Pancreas (tissue), 10 donors: ENCODE measurements around the gene MORF4L2. TPM values are rescaled to one million over a fixed set of nuclear protein-coding genes. Genes with fewer than 3 reads are reported as not detected.

ENCODE experiments used
- ATAC-seq, 4 donors: fragments of 200-7000 bp; cut with Tn5 transposase; one replicate each; pipeline versions ENCODE4 v1.8.0 to v1.9.1; 2020; ENCODE audit warnings: mild to moderate bottlenecking in 4 of 4, moderate library complexity in 4 of 4
- DNase-seq, 6 donors: peaks; one replicate each; pipeline ENCODE4 v3.0.0-alpha.2; 2020
- FAIRE-seq: peaks from 2 replicates; lab custom pipeline; 2012; peaks lifted over from hg19 to GRCh38; lab: Jason Lieb, UNC
- H3K27ac ChIP-seq, 4 donors: fragments of 200-600 bp; sonication (generic); 1 replicate in 3 of 4; 2 replicates in 1 of 4; pipeline versions ENCODE4 v1.5.0 to v1.8.0; 2020
- H3K27me3 ChIP-seq, 4 donors: fragments of 200-600 bp; one replicate each; pipeline ENCODE4 v1.8.0; 2021
- H3K36me3 ChIP-seq, 3 donors: fragments of 200-600 bp; sonication (generic) in 1 of 3; one replicate each; pipeline versions ENCODE4 v1.5.0 to v1.8.0; 2020 to 2021
- H3K4me1 ChIP-seq, 3 donors: fragments of 200-600 bp; one replicate each; pipeline ENCODE4 v1.8.0; 2021
- H3K4me3 ChIP-seq, 4 donors: fragments of 200-600 bp; sonication (generic) in 2 of 4; one replicate each; pipeline versions ENCODE4 v1.5.0 to v1.8.0; 2020 to 2021
- H3K9me3 ChIP-seq, 4 donors: fragments of 200-600 bp; one replicate each; pipeline ENCODE4 v1.8.0; 2021
- WGBS, 2 donors: extraction: QIAGEN DNeasy Blood & Tissue Kit; methylation state at CpG; one replicate each; pipeline ENCODE4 v1.1.7; 2013; 5-methylcytosine and 5-hydroxymethylcytosine counted together
- intact Hi-C, 3 donors: fragments of 100-400 bp; cut with DNase I; formaldehyde crosslinking; loops; one replicate each; pipeline versions ENCODE4 v1.11.1 to v1.14.2; 2022
- polyA plus RNA-seq, 2 donors: library from polyadenylated mRNA; stranded (reverse); fragments of 200-250 nt; gene quantifications; one replicate each; pipeline ENCODE4 v1.2.3, GENCODE V29; 2013
- total RNA-seq, 6 donors: library from RNA; stranded (reverse); fragmentation: NEBNext Ultra II Directional in 4 of 6; extraction: Animal tissue kit (Norgen Biotek cat#: 25700) in 4 of 6; gene quantifications; one replicate each; pipeline versions ENCODE4 v1.2.1 to v1.2.4, GENCODE V29; 2021 to 2023
- TF ChIP-seq, protein P1 (sequence below), 4 donors: fragments of 200-600 bp; sonication (generic) in 3 of 4; IDR thresholded peaks; one replicate each; pipeline versions ENCODE4 v1.5.0 to v1.8.0; 2021; ENCODE audit warnings: antibody characterized with exemption in 4 of 4
- donor health status: healthy with polysubstance abuse.
- donor health status: DM: no; HTN: no; CAD: no; lungs with moderate emphysema.
- donor health status: DM: no; HTN: no; CAD: no.
- donor health status: control.
- donor health status: control.
- donor health status: Bipolar disorder and iron deficiency.
- donor health status: DM: yes; HTN: yes; CAD: no.
- donor health status: DM: no; HTN: no; CAD: no.
- donor health status: DM: no; HTN: no; CAD: no.
- donor health status: DM: yes; HTN: yes; CAD: no.

MORF4L2 gene
- total and polyA plus RNA-seq, 8 donors = 83.2 to 191 (median 125) TPM

DNA sequence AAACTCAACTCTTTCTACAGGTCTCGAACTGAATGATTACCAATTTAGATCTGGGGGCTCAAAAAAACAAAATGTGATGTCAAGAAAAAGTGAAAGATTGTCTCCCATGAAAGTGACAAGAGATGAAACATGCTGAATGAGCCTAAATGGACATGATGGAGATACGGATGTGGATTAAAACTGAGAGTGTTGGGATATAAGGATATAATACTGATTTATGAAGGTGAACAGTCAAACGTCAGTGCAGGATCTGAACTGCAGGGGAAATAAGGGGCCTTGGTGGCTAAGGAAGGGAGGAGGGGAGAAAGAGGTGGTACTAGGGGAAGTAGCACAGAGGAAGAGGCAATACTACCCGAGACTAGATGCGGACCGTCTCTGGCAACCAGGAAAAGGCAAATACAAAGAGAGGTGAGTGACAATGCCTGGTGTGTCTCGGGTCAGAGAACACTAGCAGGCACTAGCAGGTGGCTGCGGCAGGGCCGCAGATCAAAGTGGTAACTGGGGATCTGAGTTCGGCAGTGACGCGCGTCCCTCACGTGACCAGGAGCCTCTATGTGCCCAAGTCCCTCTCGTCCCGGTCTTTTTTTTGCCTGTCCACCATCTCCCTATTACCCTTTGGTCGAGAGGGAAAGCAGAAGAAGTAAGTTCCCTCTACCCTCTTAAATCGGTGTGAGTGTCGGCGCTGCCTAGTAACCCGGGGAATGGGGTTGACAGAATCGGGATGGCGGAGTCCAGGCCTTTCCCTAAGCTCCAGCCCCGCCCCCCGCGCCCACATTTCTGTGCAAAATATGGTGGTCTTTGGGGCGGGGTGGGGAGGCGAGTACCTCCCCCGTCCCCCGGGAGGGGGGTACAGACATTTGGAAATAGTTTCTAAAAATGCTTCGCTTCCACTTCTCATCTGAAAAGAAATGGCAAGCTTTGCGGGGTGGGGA is 57.8 kb downstream of the MORF4L2 start, which contains the start of gene TCEAL1:
TSS of gene TCEAL1 (plus strand) at position 590 of the 932 bp plus-strand sequence. CDS start 942 bp downstream, outside the sequence.
- TF ChIP-seq, protein P1, sequence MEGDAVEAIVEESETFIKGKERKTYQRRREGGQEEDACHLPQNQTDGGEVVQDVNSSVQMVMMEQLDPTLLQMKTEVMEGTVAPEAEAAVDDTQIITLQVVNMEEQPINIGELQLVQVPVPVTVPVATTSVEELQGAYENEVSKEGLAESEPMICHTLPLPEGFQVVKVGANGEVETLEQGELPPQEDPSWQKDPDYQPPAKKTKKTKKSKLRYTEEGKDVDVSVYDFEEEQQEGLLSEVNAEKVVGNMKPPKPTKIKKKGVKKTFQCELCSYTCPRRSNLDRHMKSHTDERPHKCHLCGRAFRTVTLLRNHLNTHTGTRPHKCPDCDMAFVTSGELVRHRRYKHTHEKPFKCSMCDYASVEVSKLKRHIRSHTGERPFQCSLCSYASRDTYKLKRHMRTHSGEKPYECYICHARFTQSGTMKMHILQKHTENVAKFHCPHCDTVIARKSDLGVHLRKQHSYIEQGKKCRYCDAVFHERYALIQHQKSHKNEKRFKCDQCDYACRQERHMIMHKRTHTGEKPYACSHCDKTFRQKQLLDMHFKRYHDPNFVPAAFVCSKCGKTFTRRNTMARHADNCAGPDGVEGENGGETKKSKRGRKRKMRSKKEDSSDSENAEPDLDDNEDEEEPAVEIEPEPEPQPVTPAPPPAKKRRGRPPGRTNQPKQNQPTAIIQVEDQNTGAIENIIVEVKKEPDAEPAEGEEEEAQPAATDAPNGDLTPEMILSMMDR (IDR thresholded peaks at IDR 0.05) = no peak
- intact Hi-C loops = no loop called here
- Histone ChIP-seq H3K27me3 (peaks cover 0 to 8% (median 0%) of the 10 kb centered on the region in 4 donors), H3K36me3 (no peaks in the 10 kb centered on the region), H3K4me3 (peak within 1 kb of the TSS; percentile 18 to 61 (median 46)), H3K4me1 (peaks cover 0 to 6% (median 6%) of the 10 kb centered on the region in 3 donors), H3K9me3 (no peaks in the 10 kb centered on the region), H3K27ac (peak within 1 kb of the TSS; percentile 63 to 86 (median 74))
- ATAC-seq (peak; percentile 72 to 83 (median 78)), FAIRE-seq (no peak), DNase-seq (peak; percentile 51 to 74 (median 60))
- WGBS, 2 donors = 2 to 17% methylated on average over 32 of the region's 32 CpGs

DNA sequence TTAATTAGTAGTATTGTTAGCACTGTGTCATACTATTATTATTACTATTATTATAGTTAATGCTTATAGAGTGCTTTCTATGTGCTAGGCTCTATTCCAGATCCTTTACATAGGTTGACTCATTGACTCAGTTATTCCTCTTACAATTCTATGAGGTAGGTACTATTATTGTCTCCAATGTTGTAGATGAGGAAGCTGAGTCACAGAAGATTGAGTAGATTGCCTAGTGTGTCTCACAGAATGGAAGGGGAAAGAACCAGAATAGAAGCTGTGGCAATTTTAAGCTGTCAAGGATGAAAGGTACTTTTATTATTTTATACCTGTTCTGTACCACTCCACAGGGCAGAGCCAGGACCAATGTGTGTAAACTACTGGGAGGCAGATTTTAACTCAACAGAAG is 59.6 kb downstream of the MORF4L2 start:
- H3K27me3 ChIP-seq = peaks cover 0 to 8% (median 0%) of the 10 kb centered on the region in 4 donors
- no peak overlapping the region for H3K4me3 ChIP-seq
- peaks cover 0 to 6% (median 6%) of the 10 kb centered on the region in 3 donors for H3K4me1 ChIP-seq
- no peaks in the 10 kb centered on the region for H3K36me3 ChIP-seq
- no peak overlapping the region for H3K27ac ChIP-seq
- intact Hi-C loops = no loop called here
- H3K9me3 ChIP-seq = no peaks in the 10 kb centered on the region
- ATAC-seq (no peak), DNase-seq (no peak), FAIRE-seq (no peak)
- TF ChIP-seq, protein P1 (IDR thresholded peaks at IDR 0.05) = no peak

Other genes with a start within 250 kb of the MORF4L2 start
- under 1 TPM in 5 of 6 donors, not detected in 1; 0.06 to 0.19 (median 0.12) TPM for gene RAB40A, start 167.2 kb downstream of the MORF4L2 start, total RNA-seq
- under 1 TPM; 0.08 to 0.12 TPM for gene RAB40A, start 167.2 kb downstream of the MORF4L2 start, polyA plus RNA-seq
- 10 to 100 TPM; 16.7 to 31.4 (median 24.7) TPM for gene TCEAL4, start 101.2 kb downstream of the MORF4L2 start, total RNA-seq
- 100 to 1,000 TPM in 1 of 2 donors, 10 to 100 TPM in 1; 99.7 to 132 TPM for gene TCEAL4, start 101.2 kb downstream of the MORF4L2 start, polyA plus RNA-seq
- 10 to 100 TPM in 1 of 6 donors, 1 to 10 TPM in 5; 7.0 to 11.4 (median 8.0) TPM for gene TCEAL3, start 78.7 kb downstream of the MORF4L2 start, total RNA-seq
- gene TCEAL3, start 78.7 kb downstream of the MORF4L2 start, polyA plus RNA-seq = 10 to 100 TPM; 18.9 to 40.2 TPM
- gene TCEAL1, start 57.7 kb downstream of the MORF4L2 start, total RNA-seq = 10 to 100 TPM in 2 of 6 donors, 1 to 10 TPM in 4; 5.9 to 14.1 (median 8.8) TPM
- 10 to 100 TPM; 14.9 to 31.9 TPM for gene TCEAL1, start 57.7 kb downstream of the MORF4L2 start, polyA plus RNA-seq
- not detected for gene TMEM31, start 24.2 kb upstream of the MORF4L2 start, total RNA-seq
- under 1 TPM in 1 of 2 donors, not detected in 1; 0.35 TPM for gene TMEM31, start 24.2 kb upstream of the MORF4L2 start, polyA plus RNA-seq
- 1 to 10 TPM in 1 of 6 donors, under 1 TPM in 5; 0.32 to 1.7 (median 0.60) TPM for gene PLP1, start 90.1 kb upstream of the MORF4L2 start, total RNA-seq
- gene PLP1, start 90.1 kb upstream of the MORF4L2 start, polyA plus RNA-seq = 1 to 10 TPM in 1 of 2 donors, under 1 TPM in 1; 0.30 to 2.6 TPM
- gene RAB9B, start 145.6 kb upstream of the MORF4L2 start, total RNA-seq = 1 to 10 TPM in 1 of 6 donors, under 1 TPM in 5; 0.38 to 1.1 (median 0.80) TPM
- 1 to 10 TPM in 1 of 2 donors, under 1 TPM in 1; 0.49 to 2.3 TPM for gene RAB9B, start 145.6 kb upstream of the MORF4L2 start, polyA plus RNA-seq